Endothelial cell of umbilical vein (primary cell): ENCODE measurements around the gene TUBGCP2. TPM values are rescaled to one million over a fixed set of nuclear protein-coding genes. Genes with fewer than 3 reads are reported as not detected.

Experiments used
- BruUV-seq: library from RNA; stranded (reverse); fragments of 400-500 nt; replicated peaks from 2 replicates; lab custom pipeline; 2021; lab: Mats Ljungman, UMichigan
- CTCF ChIA-PET: fragments of 300-600, 350-600 bp; sonication (Branson Sonifier 250); formaldehyde crosslinking; loops from one replicate; lab custom pipeline; 2021; ENCODE audit warnings: antibody characterized with exemption, inconsistent platforms; lab: Charles Lee
- POLR2A ChIA-PET: fragments of 300-600, 350-600 bp; sonication (Branson Sonifier 250); formaldehyde crosslinking; loops from one replicate; lab custom pipeline; 2021; ENCODE audit warnings: antibody characterized with exemption, inconsistent platforms; lab: Charles Lee
- DNase-seq: peaks from one replicate; pipeline ENCODE4 v3.0.0-alpha.2; 2011; ENCODE audit warnings: low read depth, low spot score
- FAIRE-seq: peaks from 2 replicates; lab custom pipeline; 2011; peaks lifted over from hg19 to GRCh38; lab: Jason Lieb, UNC
- H2AFZ ChIP-seq: 2 replicates; pipeline ENCODE4 v1.6.0; 2012; ENCODE audit warnings: low read depth, low read length, control low read depth, inconsistent platforms
- H3K27ac ChIP-seq: 2 replicates; pipeline ENCODE4 v1.5.1; 2011; ENCODE audit warnings: low read depth, mild to moderate bottlenecking, control low read depth, low read length, moderate library complexity; ENCODE audit not compliant: insufficient read depth
- H3K27me3 ChIP-seq, 2 experiments: 2 replicates each; pipeline versions ENCODE4 v1.6.0 to v1.6.1; 2011; ENCODE audit warnings: low read length in 2 of 2, mixed read lengths in 1 of 2; ENCODE audit not compliant: control insufficient read depth in 2 of 2, insufficient read depth in 2 of 2
- H3K36me3 ChIP-seq, 2 experiments: 2 replicates in 1 of 2; 3 replicates in 1 of 2; pipeline ENCODE4 v1.5.1; 2011; ENCODE audit warnings: low read length in 2 of 2, mild to moderate bottlenecking in 1 of 2, moderate library complexity in 1 of 2; ENCODE audit not compliant: control insufficient read depth in 2 of 2, insufficient read depth in 2 of 2; ENCODE audit errors: extremely low read depth in 1 of 2
- H3K4me1 ChIP-seq: 3 replicates; pipeline ENCODE4 v1.5.1; 2011; ENCODE audit warnings: mild to moderate bottlenecking, low read length; ENCODE audit not compliant: control insufficient read depth, insufficient read depth; ENCODE audit errors: extremely low read depth
- H3K4me2 ChIP-seq: 2 replicates; pipeline ENCODE4 v1.6.1; 2011; ENCODE audit warnings: low read length, control low read depth, mixed read lengths; ENCODE audit not compliant: insufficient read depth
- H3K4me3 ChIP-seq, 3 experiments: fragments of 200-600 bp in 1 of 3; sonication (generic), shearing (Covaris generic) in 1 of 3; replicated peaks in 1 of 3; 2 replicates each; pipeline ENCODE4 v1.5.1; 2011 to 2016; ENCODE audit warnings: control low read depth in 3 of 3, low read length in 3 of 3, mild to moderate bottlenecking in 2 of 3, inconsistent platforms in 1 of 3, low read depth in 1 of 3, moderate library complexity in 1 of 3; ENCODE audit not compliant: insufficient read depth in 1 of 3
- H3K79me2 ChIP-seq: 2 replicates; pipeline ENCODE4 v1.6.0; 2012; ENCODE audit warnings: low read length, inconsistent platforms; ENCODE audit not compliant: control insufficient read depth, insufficient read depth
- H3K9ac ChIP-seq: replicated peaks from 2 replicates; pipeline ENCODE3; 2011; ENCODE audit warnings: low read length, control low read depth; ENCODE audit not compliant: insufficient read depth; ENCODE audit errors: extremely low read depth
- H3K9me1 ChIP-seq: replicated peaks from 3 replicates; pipeline ENCODE4 v1.6.0; 2011; ENCODE audit warnings: mild to moderate bottlenecking, low read length; ENCODE audit not compliant: control insufficient read depth, insufficient read depth; ENCODE audit errors: extremely low read depth
- H3K9me3 ChIP-seq: replicated peaks from 2 replicates; pipeline ENCODE4 v1.5.1; 2012; ENCODE audit warnings: low read length, inconsistent platforms; ENCODE audit not compliant: control insufficient read depth, insufficient read depth
- H4K20me1 ChIP-seq: replicated peaks from 2 replicates; pipeline ENCODE3; 2011; ENCODE audit warnings: mild to moderate bottlenecking, low read length; ENCODE audit not compliant: control insufficient read depth, insufficient read depth; ENCODE audit errors: extremely low read depth
- EZH2 ChIP-seq: IDR thresholded peaks from 2 replicates; pipeline ENCODE4 v1.6.1; 2012; ENCODE audit warnings: borderline replicate concordance, low read depth, mild to moderate bottlenecking, moderate library complexity, low read length, inconsistent platforms; ENCODE audit not compliant: severe bottlenecking
- FOS ChIP-seq: IDR thresholded peaks from 2 replicates; pipeline ENCODE4 v1.6.1; 2011; ENCODE audit warnings: mild to moderate bottlenecking, low read length, moderate library complexity, borderline replicate concordance; ENCODE audit not compliant: insufficient read depth
- GATA2 ChIP-seq: IDR thresholded peaks from 2 replicates; pipeline ENCODE4 v1.7.0; 2011; ENCODE audit warnings: low read depth, mild to moderate bottlenecking, moderate library complexity, mixed read lengths, low read length; ENCODE audit not compliant: insufficient read length, insufficient read depth
- JUN ChIP-seq: IDR thresholded peaks from 2 replicates; pipeline ENCODE4 v1.6.1; 2011; ENCODE audit warnings: borderline replicate concordance, low read depth; ENCODE audit not compliant: insufficient read length, insufficient read depth
- MYC ChIP-seq: IDR thresholded peaks from one replicate; pipeline ENCODE4 v1.6.1; 2011; ENCODE audit warnings: mild to moderate bottlenecking, low read depth, low read length
- POLR2A ChIP-seq: IDR thresholded peaks from 2 replicates; pipeline ENCODE4 v1.6.1; 2012; ENCODE audit warnings: low read depth, mild to moderate bottlenecking, control low read depth, low read length
- POLR2AphosphoS5 ChIP-seq: IDR thresholded peaks from 2 replicates; pipeline ENCODE4 v1.6.1; 2012; ENCODE audit warnings: low read depth, mild to moderate bottlenecking, control low read depth, low read length, moderate library complexity; ENCODE audit not compliant: insufficient read depth
- dilution Hi-C: fragments of 300-500 bp; cut with MboI; formaldehyde crosslinking; loops from one replicate; pipeline ENCODE4 v1.15.0; 2019; ENCODE audit warnings: low sequenced_read_pairs; ENCODE audit not compliant: extremely low pct_ligation_motif_present
- intact Hi-C: fragments of 100-400 bp; cut with micrococcal nuclease; formaldehyde crosslinking; loops from one replicate; pipeline ENCODE4 v1.10.0; 2022
- polyA plus RNA-seq, 4 experiments: library from polyadenylated mRNA; depleted of rRNA in 3 of 4; stranded (reverse) in 3 of 4; unstranded in 1 of 4; fragments of >200 nt; gene quantifications; 2 replicates each; pipeline versions ENCODE4 v1.2.1 to v1.2.3, GENCODE V29; 2011 to 2012; ENCODE audit warnings: missing spikeins in 1 of 4
- total RNA-seq: library from RNA; stranded (reverse); gene quantifications from 2 replicates; pipeline ENCODE4 v1.2.3, GENCODE V29; 2021
- TF ChIP-seq, protein P1 (sequence below), 2 donors: IDR thresholded peaks; 1 replicate in 1 of 2; 2 replicates in 1 of 2; pipeline ENCODE4 v1.5.1; 2011; ENCODE audit warnings: low read length in 2 of 2, mild to moderate bottlenecking in 2 of 2, moderate library complexity in 2 of 2, control low read depth in 1 of 2, inconsistent platforms in 1 of 2, low read depth in 1 of 2; ENCODE audit not compliant: insufficient read depth in 1 of 2; ENCODE audit errors: extremely low read depth in 1 of 2
- TF ChIP-seq, protein P2 (sequence below): IDR thresholded peaks from 2 replicates; pipeline ENCODE4 v1.6.1; 2011; ENCODE audit not compliant: insufficient read depth, insufficient read length

The TUBGCP2 gene
- total and polyA plus RNA-seq, 2 donors (not counting 3 experiments of a cell fraction or from before 2014, with no cell fraction given) = 37.1 to 53.1 TPM

DNA sequence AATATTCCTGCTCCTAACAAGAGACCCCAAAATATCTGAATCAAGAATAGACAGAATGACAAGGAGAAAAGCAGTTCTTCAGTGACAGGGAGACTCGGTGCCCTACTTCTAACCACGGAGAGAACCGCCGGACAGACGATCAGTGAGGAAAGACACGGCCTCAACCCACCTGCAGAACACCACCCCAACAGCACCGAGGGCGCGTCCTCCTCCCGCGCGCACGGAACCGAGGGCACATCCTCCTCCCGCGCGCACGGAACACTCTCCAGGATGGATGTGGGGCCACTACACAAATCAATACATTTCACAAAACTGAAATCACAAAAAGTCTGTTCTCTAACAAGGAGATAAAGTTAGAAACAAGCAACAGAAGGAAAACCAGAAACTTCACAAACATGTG, 22.3 kb downstream of the TUBGCP2 start:
- H3K36me3 ChIP-seq = peaks cover 8 to 42% of the 10 kb centered on the region in 2 experiments
- DNase-seq (no peak), FAIRE-seq (no peak)
- BruUV-seq = no TSS peak
- H3K9ac ChIP-seq = no peak overlapping the region
- H2AFZ ChIP-seq = no peak overlapping the region
- intact Hi-C loops (no loop called here), dilution Hi-C loops (no loop called here)
- H3K4me1 ChIP-seq = no peaks in the 10 kb centered on the region
- no peaks in the 10 kb centered on the region for H3K9me1 ChIP-seq
- no peak overlapping the region for H3K4me3 ChIP-seq
- H3K9me3 ChIP-seq = no peaks in the 10 kb centered on the region
- CTCF ChIA-PET = no interaction called here
- H3K27me3 ChIP-seq = no peaks in the 10 kb centered on the region
- H4K20me1 ChIP-seq = no peaks in the 10 kb centered on the region
- POLR2A ChIA-PET = no interaction called here
- no peak overlapping the region for H3K27ac ChIP-seq
- H3K79me2 ChIP-seq = no peaks in the 10 kb centered on the region
- H3K4me2 ChIP-seq = no peak overlapping the region
- no peak for TF ChIP-seq MYC
- TF ChIP-seq POLR2AphosphoS5 = no peak
- TF ChIP-seq, protein P1, sequence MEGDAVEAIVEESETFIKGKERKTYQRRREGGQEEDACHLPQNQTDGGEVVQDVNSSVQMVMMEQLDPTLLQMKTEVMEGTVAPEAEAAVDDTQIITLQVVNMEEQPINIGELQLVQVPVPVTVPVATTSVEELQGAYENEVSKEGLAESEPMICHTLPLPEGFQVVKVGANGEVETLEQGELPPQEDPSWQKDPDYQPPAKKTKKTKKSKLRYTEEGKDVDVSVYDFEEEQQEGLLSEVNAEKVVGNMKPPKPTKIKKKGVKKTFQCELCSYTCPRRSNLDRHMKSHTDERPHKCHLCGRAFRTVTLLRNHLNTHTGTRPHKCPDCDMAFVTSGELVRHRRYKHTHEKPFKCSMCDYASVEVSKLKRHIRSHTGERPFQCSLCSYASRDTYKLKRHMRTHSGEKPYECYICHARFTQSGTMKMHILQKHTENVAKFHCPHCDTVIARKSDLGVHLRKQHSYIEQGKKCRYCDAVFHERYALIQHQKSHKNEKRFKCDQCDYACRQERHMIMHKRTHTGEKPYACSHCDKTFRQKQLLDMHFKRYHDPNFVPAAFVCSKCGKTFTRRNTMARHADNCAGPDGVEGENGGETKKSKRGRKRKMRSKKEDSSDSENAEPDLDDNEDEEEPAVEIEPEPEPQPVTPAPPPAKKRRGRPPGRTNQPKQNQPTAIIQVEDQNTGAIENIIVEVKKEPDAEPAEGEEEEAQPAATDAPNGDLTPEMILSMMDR (IDR thresholded peaks at IDR 0.05; ENCODE audit: extremely low read depth in 1 of 2, insufficient read depth in 1 of 2, low read depth in 1 of 2, low read length in 2 of 2) = no peak
- TF ChIP-seq EZH2 = no peak
- no peak for TF ChIP-seq GATA2

DNA sequence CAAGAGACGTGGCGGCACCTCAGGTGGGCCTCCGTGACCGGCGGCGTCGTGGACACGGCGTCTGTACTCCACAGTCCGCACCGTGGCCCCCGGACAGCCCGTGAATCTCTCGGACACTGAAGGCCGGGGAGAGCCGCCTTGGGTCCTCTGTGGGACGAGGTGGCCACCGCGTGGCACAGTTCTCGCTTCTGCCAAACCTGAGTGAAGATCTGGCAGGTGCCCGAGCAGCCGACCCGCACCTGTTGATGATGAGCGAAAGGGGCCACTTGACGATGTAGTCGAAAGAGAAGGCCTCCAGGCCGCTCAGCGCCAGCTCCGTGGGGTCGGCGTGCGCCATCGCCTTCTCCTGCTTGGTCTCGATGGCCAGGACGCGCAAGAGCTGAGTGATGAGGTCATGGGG, 23.5 kb downstream of the TUBGCP2 start:
- no peaks in the 10 kb centered on the region for H3K4me1 ChIP-seq
- FAIRE-seq (no peak), DNase-seq (no peak)
- dilution Hi-C loops = no loop called here
- H3K4me2 ChIP-seq = no peak overlapping the region
- no peaks in the 10 kb centered on the region for H3K27me3 ChIP-seq
- H3K27ac ChIP-seq = no peak overlapping the region
- H3K9ac ChIP-seq = no peak overlapping the region
- H3K9me3 ChIP-seq = no peaks in the 10 kb centered on the region
- H3K4me3 ChIP-seq = no peak overlapping the region
- no peaks in the 10 kb centered on the region for H3K9me1 ChIP-seq
- intact Hi-C loops = no loop called here
- ChIA-PET POLR2A (no interaction called here), CTCF (no interaction called here)
- H3K36me3 ChIP-seq = peaks cover 7 to 50% of the 10 kb centered on the region in 2 experiments
- H3K79me2 ChIP-seq = no peaks in the 10 kb centered on the region
- no TSS peak for BruUV-seq
- TF ChIP-seq, protein P2, sequence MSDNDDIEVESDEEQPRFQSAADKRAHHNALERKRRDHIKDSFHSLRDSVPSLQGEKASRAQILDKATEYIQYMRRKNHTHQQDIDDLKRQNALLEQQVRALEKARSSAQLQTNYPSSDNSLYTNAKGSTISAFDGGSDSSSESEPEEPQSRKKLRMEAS = no peak
- TF ChIP-seq POLR2A = no peak
- TF ChIP-seq JUN = no peak
- TF ChIP-seq FOS = no peak
- TF ChIP-seq, protein P1 (IDR thresholded peaks at IDR 0.05; ENCODE audit: extremely low read depth in 1 of 2, insufficient read depth in 1 of 2, low read depth in 1 of 2, low read length in 2 of 2) = no peak
- no peak for TF ChIP-seq EZH2
- no peak for TF ChIP-seq POLR2AphosphoS5
- TF ChIP-seq MYC = no peak
- no peak for TF ChIP-seq GATA2
- no peaks in the 10 kb centered on the region for H4K20me1 ChIP-seq
- H2AFZ ChIP-seq = no peak overlapping the region
